Bronchial epithelial cell (primary cell): Measurements from ENCODE around the gene MSANTD2. TPM values are rescaled to one million over a fixed set of nuclear protein-coding genes. Genes with fewer than 3 reads are reported as not detected.
A peak's percentile ranks its signal among the peaks of the same experiment; 100 is the strongest.

ENCODE experiments used
- DNase-seq: peaks from one replicate; pipeline ENCODE4 v3.0.0-alpha.2; 2010; ENCODE audit warnings: low read depth
- FAIRE-seq: peaks from 2 replicates; lab custom pipeline; 2011; peaks lifted over from hg19 to GRCh38; lab: Jason Lieb, UNC
- H3K27me3 ChIP-seq: 2 replicates; pipeline ENCODE4 v1.5.1; 2011; ENCODE audit warnings: low read length; ENCODE audit not compliant: control insufficient read depth, insufficient read depth
- H3K36me3 ChIP-seq: 2 replicates; pipeline ENCODE4 v1.5.1; 2011; ENCODE audit warnings: low read length; ENCODE audit not compliant: control insufficient read depth, insufficient read depth
- H3K4me3 ChIP-seq: 2 replicates; pipeline ENCODE4 v1.5.1; 2011; ENCODE audit warnings: mild to moderate bottlenecking, low read depth, low read length, control low read depth
- total RNA-seq: library from RNA; depleted of rRNA; stranded (reverse); fragments of >200 nt; gene quantifications from 2 replicates; pipeline ENCODE4 v1.2.1, GENCODE V29; 2014
- TF ChIP-seq, protein P1 (sequence below): IDR thresholded peaks from 2 replicates; pipeline ENCODE4 v1.5.1; 2011; ENCODE audit warnings: mild to moderate bottlenecking, moderate library complexity, low read length, control low read depth, inconsistent platforms; ENCODE audit not compliant: insufficient read depth, severe bottlenecking

MSANTD2 gene
- total RNA-seq, 1 donor from 2014 or later: 2.9 TPM

DNA sequence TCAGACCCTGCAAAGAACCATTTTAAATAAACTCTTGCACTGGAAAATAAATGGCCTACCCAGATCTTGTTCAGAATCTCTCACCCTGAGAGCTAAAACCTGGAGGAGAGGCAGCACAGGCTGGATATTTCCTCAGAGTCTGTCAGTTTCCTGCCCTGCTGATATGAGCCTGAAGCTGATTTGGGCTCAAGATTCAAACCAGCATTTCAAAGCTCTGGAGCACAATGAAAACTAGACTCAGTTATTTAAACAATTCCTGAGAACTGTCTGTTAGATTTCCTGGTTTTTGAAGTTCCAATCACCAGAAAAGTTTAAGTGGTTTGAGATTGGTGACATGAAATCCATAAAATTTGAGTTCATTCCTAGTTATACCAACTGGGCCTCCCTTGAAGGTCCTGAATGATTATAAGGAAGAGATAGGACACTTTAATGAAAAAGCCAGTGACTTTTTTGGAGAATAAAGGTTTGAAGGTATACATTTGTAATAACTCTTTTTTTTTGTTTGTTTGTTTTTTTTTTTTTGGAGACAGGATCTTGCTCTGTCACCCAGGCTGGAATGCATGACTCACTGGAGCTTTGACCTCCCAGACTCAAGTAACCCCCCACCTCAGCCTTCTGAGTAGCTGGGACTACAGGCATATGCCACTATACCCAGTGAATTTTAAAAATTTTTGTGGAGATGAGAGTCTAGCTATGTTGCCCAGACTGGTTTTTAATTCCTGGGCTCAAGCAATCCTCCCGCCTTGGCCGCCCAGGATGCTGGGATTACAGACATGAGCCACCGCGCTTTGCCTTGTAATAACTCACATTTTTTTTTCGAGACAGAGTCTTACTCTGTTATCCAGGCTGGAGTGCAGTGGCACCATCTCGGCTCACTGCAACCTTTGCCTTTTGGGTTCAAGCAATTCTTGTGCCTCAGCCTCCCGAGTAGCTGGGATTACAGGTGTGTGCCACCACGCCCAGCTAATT, 30.1 kb downstream of the MSANTD2 start:
- DNase-seq (peak; percentile 69), FAIRE-seq (no peak)
- H3K27me3 ChIP-seq: no peaks in the 10 kb centered on the region
- H3K36me3 ChIP-seq: peaks cover 2% of the 10 kb centered on the region
- TF ChIP-seq, protein P1, sequence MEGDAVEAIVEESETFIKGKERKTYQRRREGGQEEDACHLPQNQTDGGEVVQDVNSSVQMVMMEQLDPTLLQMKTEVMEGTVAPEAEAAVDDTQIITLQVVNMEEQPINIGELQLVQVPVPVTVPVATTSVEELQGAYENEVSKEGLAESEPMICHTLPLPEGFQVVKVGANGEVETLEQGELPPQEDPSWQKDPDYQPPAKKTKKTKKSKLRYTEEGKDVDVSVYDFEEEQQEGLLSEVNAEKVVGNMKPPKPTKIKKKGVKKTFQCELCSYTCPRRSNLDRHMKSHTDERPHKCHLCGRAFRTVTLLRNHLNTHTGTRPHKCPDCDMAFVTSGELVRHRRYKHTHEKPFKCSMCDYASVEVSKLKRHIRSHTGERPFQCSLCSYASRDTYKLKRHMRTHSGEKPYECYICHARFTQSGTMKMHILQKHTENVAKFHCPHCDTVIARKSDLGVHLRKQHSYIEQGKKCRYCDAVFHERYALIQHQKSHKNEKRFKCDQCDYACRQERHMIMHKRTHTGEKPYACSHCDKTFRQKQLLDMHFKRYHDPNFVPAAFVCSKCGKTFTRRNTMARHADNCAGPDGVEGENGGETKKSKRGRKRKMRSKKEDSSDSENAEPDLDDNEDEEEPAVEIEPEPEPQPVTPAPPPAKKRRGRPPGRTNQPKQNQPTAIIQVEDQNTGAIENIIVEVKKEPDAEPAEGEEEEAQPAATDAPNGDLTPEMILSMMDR: no peak
- H3K4me3 ChIP-seq: no peak overlapping the region

DNA sequence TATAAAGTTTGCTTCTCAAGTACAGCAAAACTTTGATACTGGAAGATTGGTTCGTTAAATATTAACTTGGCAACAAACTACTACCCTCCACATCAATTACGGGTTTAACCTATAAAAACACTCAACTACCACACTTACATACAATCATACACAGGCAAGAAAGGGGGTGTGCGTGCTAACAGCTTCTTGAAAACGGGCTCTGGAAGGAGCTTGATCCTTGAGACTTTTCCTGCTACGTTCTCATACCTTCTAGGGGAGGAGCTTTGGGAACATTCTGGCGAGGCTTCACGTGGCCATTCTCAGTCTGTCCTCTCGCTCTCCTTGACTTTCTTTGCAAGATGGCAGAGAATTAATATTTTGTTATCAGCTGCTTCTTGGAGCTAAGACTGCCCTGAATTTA, 31.3 kb downstream of the MSANTD2 start:
- no peak for FAIRE-seq

DNA sequence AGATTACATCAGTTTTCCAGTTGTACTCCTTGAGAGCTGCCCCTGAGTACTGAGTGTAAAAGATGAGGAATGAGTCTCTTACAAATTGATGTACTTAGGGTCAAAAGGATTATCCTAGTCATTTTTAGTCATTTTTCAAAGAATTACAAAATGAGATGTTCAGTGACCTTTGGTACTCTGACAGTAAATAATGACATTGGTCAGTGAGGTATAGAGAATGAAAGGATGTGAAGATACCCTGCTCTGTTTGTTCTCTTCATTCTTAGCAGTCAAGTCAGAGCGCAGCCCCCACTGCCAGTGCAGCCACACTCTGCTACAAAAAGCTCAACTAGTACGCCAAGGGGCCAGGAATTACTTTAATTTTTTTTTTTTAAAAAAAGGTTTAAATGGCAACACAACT, 34.0 kb downstream of the MSANTD2 start:
- H3K4me3 ChIP-seq: no peak overlapping the region
- peaks cover 3% of the 10 kb centered on the region for H3K27me3 ChIP-seq
- DNase-seq: no peak
- no peak for FAIRE-seq
- peaks cover 2% of the 10 kb centered on the region for H3K36me3 ChIP-seq
- TF ChIP-seq, protein P1: no peak

More for the DNA sequence above, 31.3 kb downstream of the MSANTD2 start:
- TF ChIP-seq, protein P1: no peak
- H3K36me3 ChIP-seq: peaks cover 2% of the 10 kb centered on the region
- no peak for DNase-seq
- H3K27me3 ChIP-seq: no peaks in the 10 kb centered on the region
- H3K4me3 ChIP-seq: no peak overlapping the region

DNA sequence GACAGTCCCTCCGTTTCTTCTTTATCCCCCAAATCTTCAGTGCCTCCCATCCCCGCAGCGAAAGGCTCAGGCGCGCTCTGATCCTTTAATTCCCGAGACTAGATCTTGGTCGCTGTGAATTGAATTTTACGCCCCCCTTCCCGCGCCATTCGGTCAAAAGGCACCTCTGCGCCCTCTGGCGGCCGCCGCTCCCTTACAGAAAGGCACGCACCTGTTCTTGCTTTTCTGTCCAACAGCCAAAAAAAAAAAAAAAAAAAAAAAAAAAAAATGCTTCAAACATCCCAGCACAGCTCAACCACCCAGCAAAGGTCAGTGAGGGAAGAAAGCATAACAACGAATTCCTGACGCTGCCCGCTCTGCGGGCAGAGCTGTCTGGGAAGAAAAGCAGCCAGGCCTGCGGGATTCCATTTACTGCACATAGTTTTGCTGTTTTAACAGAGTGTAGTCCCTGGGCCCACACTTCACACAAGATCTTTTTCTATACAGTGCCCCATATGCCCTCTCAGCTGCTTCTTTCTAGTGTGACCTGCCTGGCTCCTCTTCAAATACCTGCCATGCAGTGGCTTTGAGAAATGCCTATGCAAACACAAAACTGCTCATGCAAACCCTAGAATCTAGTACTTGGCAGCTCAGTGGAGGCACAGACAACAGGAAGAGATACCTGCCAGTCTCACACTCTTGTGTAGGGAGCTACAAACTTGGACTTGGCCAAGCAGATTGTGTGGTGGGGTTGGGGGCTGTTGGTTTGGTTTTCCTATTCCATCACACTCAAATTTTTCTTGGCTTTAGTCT, 36.9 kb downstream of the MSANTD2 start:
- Histone ChIP-seq H3K36me3 (peaks cover 2% of the 10 kb centered on the region), H3K27me3 (peaks cover 16% of the 10 kb centered on the region), H3K4me3 (peak overlapping the region; percentile 39)
- FAIRE-seq: no peak
- DNase-seq: peak; percentile 50
- TF ChIP-seq, protein P1: peak; percentile 84

DNA sequence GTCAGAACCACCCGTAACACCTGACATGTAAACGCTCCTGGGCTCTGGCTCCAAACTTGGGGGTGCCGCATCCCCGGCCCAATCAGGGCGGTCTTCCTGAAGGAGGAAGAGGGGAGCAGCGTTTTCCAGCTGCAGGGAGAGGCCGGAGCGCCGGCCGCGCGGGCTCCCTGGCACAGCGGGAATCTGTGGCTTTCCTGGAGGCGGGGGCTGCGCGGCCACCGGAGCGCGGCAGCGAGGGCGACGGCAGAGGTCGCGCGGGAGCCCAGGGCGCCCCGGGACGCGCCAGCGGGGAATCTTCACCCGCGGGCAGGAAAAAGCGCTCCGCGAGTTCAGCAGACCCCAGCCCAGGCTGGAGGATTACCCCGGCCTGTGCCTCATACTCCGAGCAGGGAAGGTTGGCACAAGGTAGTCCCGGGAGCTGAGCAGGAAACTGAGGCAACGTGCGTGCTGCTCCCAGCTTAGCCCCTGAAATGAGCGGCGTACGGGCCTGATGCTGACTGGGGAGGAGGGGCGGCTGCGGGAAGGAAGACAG, 37.5 kb downstream of the MSANTD2 start:
- Histone ChIP-seq H3K36me3 (peaks cover 2% of the 10 kb centered on the region), H3K27me3 (peaks cover 16% of the 10 kb centered on the region), H3K4me3 (peak overlapping the region; percentile 39)
- TF ChIP-seq, protein P1: no peak
- FAIRE-seq: no peak
- no peak for DNase-seq
